ENCODE measurements around the gene CCDC63.
"Not testable (repeated sequence)": the region's sequence is repeated elsewhere in the genome, so short reads cannot be mapped to it uniquely, and the experiment has no call there.

CCDC63 gene

DNA sequence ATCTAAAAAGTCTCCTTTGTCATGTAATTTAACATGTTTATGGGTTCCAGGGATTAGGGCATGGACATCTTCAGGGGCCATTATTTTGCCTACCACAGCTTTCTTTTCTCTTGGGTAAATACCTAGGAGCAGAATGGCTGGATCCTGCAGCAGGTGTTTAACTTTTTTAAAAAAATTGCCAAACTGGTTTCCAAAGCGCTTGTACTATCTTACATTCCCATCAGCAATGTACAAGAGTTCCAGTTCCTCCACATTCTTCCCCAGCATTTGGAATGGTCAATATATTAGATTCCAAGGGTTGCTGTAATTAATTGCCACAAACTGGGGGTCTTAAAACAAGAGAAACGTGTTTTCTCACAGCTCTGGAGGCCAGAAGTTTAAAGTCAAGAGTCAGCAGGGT lies 101.3 kb downstream of the CCDC63 start:
- no peak overlapping the region for H3K4me3 ChIP-seq (replicated peaks; ENCODE audit: insufficient read depth, low read length)
- no peak overlapping the region for H3K27ac ChIP-seq (replicated peaks)
- DNase-seq (ENCODE audit: low read depth in 1 of 2, low spot score in 1 of 2): no peak
- H3K27me3 ChIP-seq (ENCODE audit: insufficient read depth, poor library complexity, severe bottlenecking): no peaks in the 10 kb centered on the region
- no peak for TF ChIP-seq GABPA (IDR thresholded peaks at IDR 0.05; ENCODE audit: low read depth)
- no peak for TF ChIP-seq SPI1 (IDR thresholded peaks at IDR 0.05; ENCODE audit: borderline replicate concordance, low read depth)
- TF ChIP-seq, protein P1, sequence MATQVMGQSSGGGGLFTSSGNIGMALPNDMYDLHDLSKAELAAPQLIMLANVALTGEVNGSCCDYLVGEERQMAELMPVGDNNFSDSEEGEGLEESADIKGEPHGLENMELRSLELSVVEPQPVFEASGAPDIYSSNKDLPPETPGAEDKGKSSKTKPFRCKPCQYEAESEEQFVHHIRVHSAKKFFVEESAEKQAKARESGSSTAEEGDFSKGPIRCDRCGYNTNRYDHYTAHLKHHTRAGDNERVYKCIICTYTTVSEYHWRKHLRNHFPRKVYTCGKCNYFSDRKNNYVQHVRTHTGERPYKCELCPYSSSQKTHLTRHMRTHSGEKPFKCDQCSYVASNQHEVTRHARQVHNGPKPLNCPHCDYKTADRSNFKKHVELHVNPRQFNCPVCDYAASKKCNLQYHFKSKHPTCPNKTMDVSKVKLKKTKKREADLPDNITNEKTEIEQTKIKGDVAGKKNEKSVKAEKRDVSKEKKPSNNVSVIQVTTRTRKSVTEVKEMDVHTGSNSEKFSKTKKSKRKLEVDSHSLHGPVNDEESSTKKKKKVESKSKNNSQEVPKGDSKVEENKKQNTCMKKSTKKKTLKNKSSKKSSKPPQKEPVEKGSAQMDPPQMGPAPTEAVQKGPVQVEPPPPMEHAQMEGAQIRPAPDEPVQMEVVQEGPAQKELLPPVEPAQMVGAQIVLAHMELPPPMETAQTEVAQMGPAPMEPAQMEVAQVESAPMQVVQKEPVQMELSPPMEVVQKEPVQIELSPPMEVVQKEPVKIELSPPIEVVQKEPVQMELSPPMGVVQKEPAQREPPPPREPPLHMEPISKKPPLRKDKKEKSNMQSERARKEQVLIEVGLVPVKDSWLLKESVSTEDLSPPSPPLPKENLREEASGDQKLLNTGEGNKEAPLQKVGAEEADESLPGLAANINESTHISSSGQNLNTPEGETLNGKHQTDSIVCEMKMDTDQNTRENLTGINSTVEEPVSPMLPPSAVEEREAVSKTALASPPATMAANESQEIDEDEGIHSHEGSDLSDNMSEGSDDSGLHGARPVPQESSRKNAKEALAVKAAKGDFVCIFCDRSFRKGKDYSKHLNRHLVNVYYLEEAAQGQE (IDR thresholded peaks at IDR 0.05; ENCODE audit: insufficient replicate concordance, low read depth): no peak
- no peak for TF ChIP-seq POLR2AphosphoS5 (IDR thresholded peaks at IDR 0.05; ENCODE audit: low read depth)
- TF ChIP-seq, protein P2, sequence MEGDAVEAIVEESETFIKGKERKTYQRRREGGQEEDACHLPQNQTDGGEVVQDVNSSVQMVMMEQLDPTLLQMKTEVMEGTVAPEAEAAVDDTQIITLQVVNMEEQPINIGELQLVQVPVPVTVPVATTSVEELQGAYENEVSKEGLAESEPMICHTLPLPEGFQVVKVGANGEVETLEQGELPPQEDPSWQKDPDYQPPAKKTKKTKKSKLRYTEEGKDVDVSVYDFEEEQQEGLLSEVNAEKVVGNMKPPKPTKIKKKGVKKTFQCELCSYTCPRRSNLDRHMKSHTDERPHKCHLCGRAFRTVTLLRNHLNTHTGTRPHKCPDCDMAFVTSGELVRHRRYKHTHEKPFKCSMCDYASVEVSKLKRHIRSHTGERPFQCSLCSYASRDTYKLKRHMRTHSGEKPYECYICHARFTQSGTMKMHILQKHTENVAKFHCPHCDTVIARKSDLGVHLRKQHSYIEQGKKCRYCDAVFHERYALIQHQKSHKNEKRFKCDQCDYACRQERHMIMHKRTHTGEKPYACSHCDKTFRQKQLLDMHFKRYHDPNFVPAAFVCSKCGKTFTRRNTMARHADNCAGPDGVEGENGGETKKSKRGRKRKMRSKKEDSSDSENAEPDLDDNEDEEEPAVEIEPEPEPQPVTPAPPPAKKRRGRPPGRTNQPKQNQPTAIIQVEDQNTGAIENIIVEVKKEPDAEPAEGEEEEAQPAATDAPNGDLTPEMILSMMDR (IDR thresholded peaks at IDR 0.05; ENCODE audit: insufficient read depth, low read length): no peak

DNA sequence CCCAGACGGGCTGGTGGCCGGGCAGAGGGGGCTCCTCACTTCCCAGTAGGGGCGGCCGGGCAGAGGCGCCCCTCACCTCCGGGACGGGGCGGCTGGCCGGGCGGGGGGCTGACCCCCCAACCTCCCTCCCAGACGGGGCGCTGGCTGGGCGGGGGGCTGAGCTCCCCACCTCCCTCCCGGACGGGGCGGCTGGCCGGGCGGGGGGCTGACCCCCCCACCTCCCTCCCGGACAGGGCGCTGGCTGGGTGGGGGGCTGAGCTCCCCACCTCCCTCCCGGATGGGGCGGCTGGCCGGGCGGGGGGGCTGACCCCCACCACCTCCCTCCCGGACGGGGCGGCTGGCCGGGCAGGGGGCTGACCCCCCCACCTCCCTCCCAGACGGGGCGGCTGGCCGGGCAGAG lies 103.7 kb downstream of the CCDC63 start:
- not testable (repeated sequence) for H3K27ac ChIP-seq (replicated peaks); H3K27me3 ChIP-seq (ENCODE audit: insufficient read depth, poor library complexity, severe bottlenecking)

DNA sequence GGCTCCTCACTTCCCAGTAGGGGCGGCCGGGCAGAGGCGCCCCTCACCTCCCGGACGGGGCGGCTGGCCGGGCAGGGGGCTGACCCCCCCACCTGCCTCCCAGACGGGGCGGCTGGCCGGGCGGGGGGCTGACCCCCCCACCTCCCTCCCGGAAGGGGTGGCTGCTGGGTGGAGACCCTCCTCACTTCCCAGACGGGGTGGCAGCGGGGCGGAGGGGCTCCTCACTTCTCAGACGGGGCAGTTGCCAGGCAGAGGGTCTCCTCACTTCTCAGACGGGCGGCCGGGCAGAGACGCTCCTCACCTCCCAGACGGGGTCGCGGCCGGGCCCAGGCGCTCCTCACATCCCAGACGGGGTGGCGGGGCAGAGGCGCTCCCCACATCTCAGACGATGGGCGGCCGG lies 104.1 kb downstream of the CCDC63 start:
- DNase-seq (ENCODE audit: low read depth in 1 of 2, low spot score in 1 of 2); H3K27ac ChIP-seq (replicated peaks); H3K4me3 ChIP-seq (replicated peaks; ENCODE audit: insufficient read depth, low read length); H3K27me3 ChIP-seq (ENCODE audit: insufficient read depth, poor library complexity, severe bottlenecking): not testable (repeated sequence)

More for the DNA sequence above, 103.7 kb downstream of the CCDC63 start:
- not testable (repeated sequence) for H3K4me3 ChIP-seq (replicated peaks; ENCODE audit: insufficient read depth, low read length); DNase-seq (ENCODE audit: low read depth in 1 of 2, low spot score in 1 of 2)

All from HL-60 (cell line).